Esophagus squamous epithelium (tissue), 4 donors: ENCODE data around the gene LRP2.

Source experiments
- POLR2A ChIP-seq, 4 donors: fragments of 450-650 bp; IDR thresholded peaks; one replicate each; pipeline ENCODE4 v1.6.1; 2017; ENCODE audit warnings: antibody characterized with exemption in 4 of 4, mild to moderate bottlenecking in 4 of 4, moderate library complexity in 3 of 4
- TF ChIP-seq, protein P1 (sequence below), 6 experiments: fragments of 450-650 bp in 4 of 6; fragments of 200-600 bp in 2 of 6; sonication (generic) in 2 of 6; IDR thresholded peaks; one replicate each; pipeline ENCODE4 v1.5.1; 2016 to 2019; ENCODE audit warnings: antibody characterized with exemption in 6 of 6, mild to moderate bottlenecking in 4 of 6, moderate library complexity in 4 of 6

DNA sequence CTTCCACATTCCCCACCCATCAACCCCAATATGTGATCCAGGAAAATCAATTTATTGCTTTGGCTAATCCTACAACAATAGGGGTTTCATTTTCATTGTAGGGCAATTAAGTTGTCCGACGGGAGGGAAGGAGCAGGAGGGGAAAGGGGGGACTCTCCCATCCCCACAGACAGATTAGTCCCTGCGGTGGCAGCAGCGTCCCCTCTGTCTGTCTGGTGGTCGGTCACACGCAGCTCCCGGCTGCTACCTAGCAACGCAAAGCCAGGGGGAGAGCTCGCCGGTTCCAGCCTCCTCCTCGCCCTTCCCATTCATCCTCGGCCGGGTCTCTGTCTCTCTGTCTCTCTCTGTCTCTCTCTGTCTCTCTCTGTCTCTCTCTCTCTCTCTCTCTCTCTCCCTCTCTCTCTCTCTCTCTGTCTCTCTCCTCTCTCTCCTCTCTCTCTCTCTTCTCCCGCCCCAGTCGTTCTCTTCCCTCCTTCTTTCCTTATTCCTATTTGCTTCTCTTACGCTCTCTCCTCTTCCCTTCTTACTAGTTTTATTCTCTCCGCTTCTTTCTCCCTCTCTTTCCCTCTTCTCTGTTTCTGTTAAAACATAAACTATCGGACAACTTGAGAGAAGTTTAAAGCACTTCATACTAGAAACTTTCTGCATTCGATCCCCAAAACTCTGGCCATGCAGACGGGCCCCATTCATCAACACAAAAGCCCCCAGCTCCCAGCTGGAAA is 1.2 kb downstream of the LRP2 start:
- TF ChIP-seq, protein P1, sequence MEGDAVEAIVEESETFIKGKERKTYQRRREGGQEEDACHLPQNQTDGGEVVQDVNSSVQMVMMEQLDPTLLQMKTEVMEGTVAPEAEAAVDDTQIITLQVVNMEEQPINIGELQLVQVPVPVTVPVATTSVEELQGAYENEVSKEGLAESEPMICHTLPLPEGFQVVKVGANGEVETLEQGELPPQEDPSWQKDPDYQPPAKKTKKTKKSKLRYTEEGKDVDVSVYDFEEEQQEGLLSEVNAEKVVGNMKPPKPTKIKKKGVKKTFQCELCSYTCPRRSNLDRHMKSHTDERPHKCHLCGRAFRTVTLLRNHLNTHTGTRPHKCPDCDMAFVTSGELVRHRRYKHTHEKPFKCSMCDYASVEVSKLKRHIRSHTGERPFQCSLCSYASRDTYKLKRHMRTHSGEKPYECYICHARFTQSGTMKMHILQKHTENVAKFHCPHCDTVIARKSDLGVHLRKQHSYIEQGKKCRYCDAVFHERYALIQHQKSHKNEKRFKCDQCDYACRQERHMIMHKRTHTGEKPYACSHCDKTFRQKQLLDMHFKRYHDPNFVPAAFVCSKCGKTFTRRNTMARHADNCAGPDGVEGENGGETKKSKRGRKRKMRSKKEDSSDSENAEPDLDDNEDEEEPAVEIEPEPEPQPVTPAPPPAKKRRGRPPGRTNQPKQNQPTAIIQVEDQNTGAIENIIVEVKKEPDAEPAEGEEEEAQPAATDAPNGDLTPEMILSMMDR (IDR thresholded peaks at IDR 0.05), result no peak
- no peak for TF ChIP-seq POLR2A (IDR thresholded peaks at IDR 0.05)
